B cell (primary cell): ENCODE data around the gene OR1J4. TPM values are rescaled to one million over a fixed set of nuclear protein-coding genes. Genes with fewer than 3 reads are reported as not detected.

Source experiments
- ATAC-seq: fragments of 200-7000 bp; cut with Tn5 transposase; one replicate; pipeline ENCODE4 v1.10.0; 2021; ENCODE audit warnings: low read depth, mild to moderate bottlenecking, moderate number of reproducible peaks, moderate library complexity
- CTCF ChIA-PET: fragments of 350-600 bp; sonication (Branson Sonifier 250); formaldehyde crosslinking; loops from one replicate; lab custom pipeline; 2021; ENCODE audit warnings: antibody characterized with exemption, inconsistent platforms; lab: Charles Lee
- POLR2A ChIA-PET: fragments of 350-600 bp; sonication (Branson Sonifier 250); formaldehyde crosslinking; loops from one replicate; lab custom pipeline; 2021; ENCODE audit warnings: antibody characterized with exemption; lab: Charles Lee
- DNase-seq: peaks from one replicate; pipeline ENCODE4 v3.0.0; 2013
- H2AFZ ChIP-seq: 2 replicates; pipeline ENCODE4 v1.6.1; 2012; ENCODE audit warnings: mild to moderate bottlenecking, low read depth, low read length; ENCODE audit not compliant: insufficient read depth, poor library complexity, severe bottlenecking
- H3K27ac ChIP-seq, 2 donors: 1 replicate in 1 of 2; 2 replicates in 1 of 2; pipeline ENCODE4 v1.5.1; 2012 to 2013; ENCODE audit warnings: low read length in 2 of 2, mild to moderate bottlenecking in 2 of 2, moderate library complexity in 1 of 2
- H3K27me3 ChIP-seq, 4 experiments: fragments of 200-600 bp in 1 of 4; sonication (generic) in 1 of 4; replicated peaks in 1 of 4; 1 replicate in 2 of 4; 2 replicates in 2 of 4; pipeline versions ENCODE4 v1.6.1 to v1.7.0; 2013 to 2016; ENCODE audit warnings: low read length in 3 of 4, mild to moderate bottlenecking in 2 of 4, mixed read lengths in 1 of 4, moderate library complexity in 1 of 4; ENCODE audit not compliant: insufficient read depth in 4 of 4, control insufficient read depth in 3 of 4; ENCODE audit errors: control extremely low read depth in 1 of 4
- H3K36me3 ChIP-seq, 2 experiments: replicated peaks in 1 of 2; 1 replicate in 1 of 2; 2 replicates in 1 of 2; pipeline versions ENCODE4 v1.6.1 to v1.7.1; 2013; ENCODE audit warnings: low read length in 1 of 2; ENCODE audit not compliant: insufficient read depth in 2 of 2, control insufficient read depth in 1 of 2; ENCODE audit errors: control extremely low read depth in 1 of 2, extremely low read depth in 1 of 2
- H3K4me1 ChIP-seq, 2 donors: fragments of 200-600 bp in 1 of 2; sonication (generic) in 1 of 2; 1 replicate in 1 of 2; 2 replicates in 1 of 2; pipeline versions ENCODE4 v1.5.1 to v1.6.1; 2013 to 2017; ENCODE audit warnings: low read length in 2 of 2; ENCODE audit not compliant: control insufficient read depth in 2 of 2, insufficient read depth in 2 of 2
- H3K4me2 ChIP-seq: replicated peaks from 2 replicates; pipeline ENCODE3; 2012; ENCODE audit warnings: mild to moderate bottlenecking, low read depth, low read length; ENCODE audit not compliant: poor library complexity, severe bottlenecking
- H3K4me3 ChIP-seq, 5 experiments: fragments of 200-600 bp in 1 of 5; sonication (generic) in 1 of 5; 1 replicate in 3 of 5; 2 replicates in 2 of 5; pipeline versions ENCODE4 v1.5.1 to v1.7.0; 2011 to 2016; ENCODE audit warnings: low read length in 4 of 5, mild to moderate bottlenecking in 4 of 5, low read depth in 2 of 5, control low read depth in 1 of 5, moderate library complexity in 1 of 5; ENCODE audit not compliant: insufficient read depth in 1 of 5; ENCODE audit errors: control extremely low read depth in 1 of 5, extremely low read depth in 1 of 5
- H3K79me2 ChIP-seq: fragments of 200-600 bp; sonication (generic); one replicate; pipeline ENCODE4 v1.6.0; 2016; ENCODE audit warnings: low read length; ENCODE audit not compliant: control insufficient read depth, insufficient read depth
- H3K9ac ChIP-seq: fragments of 200-600 bp; sonication (generic); 2 replicates; pipeline ENCODE4 v1.6.1; 2017; ENCODE audit warnings: mild to moderate bottlenecking, low read length, moderate library complexity
- H3K9me3 ChIP-seq, 3 donors: one replicate each; pipeline versions ENCODE4 v1.6.1 to v1.7.1; 2013; ENCODE audit warnings: low read length in 2 of 3; ENCODE audit not compliant: control insufficient read depth in 2 of 3, insufficient read depth in 1 of 3; ENCODE audit errors: control extremely low read depth in 1 of 3
- H4K20me1 ChIP-seq: 2 replicates; pipeline ENCODE4 v1.6.0; 2012; ENCODE audit warnings: mild to moderate bottlenecking, low read length; ENCODE audit not compliant: insufficient read depth, control insufficient read depth, poor library complexity, severe bottlenecking
- H3K27ac Mint-ChIP-seq: one replicate; pipeline ENCODE4 v1.8.0; 2021; ENCODE audit warnings: mixed read lengths
- H3K27me3 Mint-ChIP-seq: one replicate; pipeline ENCODE4 v1.8.0; 2021; ENCODE audit warnings: mixed read lengths
- H3K4me1 Mint-ChIP-seq: one replicate; pipeline ENCODE4 v1.8.0; 2021; ENCODE audit warnings: mixed read lengths
- H3K4me3 Mint-ChIP-seq: one replicate; pipeline ENCODE4 v1.8.0; 2021; ENCODE audit warnings: mixed read lengths
- H3K9me3 Mint-ChIP-seq: one replicate; pipeline ENCODE4 v1.8.0; 2022; ENCODE audit warnings: mixed read lengths; ENCODE audit not compliant: insufficient read depth
- CTCF ChIP-seq: fragments of 200-600 bp; IDR thresholded peaks from one replicate; pipeline ENCODE4 v1.8.0; 2022; ENCODE audit warnings: antibody characterized with exemption, mild to moderate bottlenecking
- EZH2 ChIP-seq: IDR thresholded peaks from 2 replicates; pipeline ENCODE4 v1.6.1; 2012; ENCODE audit warnings: borderline replicate concordance, low read depth, mild to moderate bottlenecking, moderate library complexity, low read length; ENCODE audit not compliant: insufficient read depth, poor library complexity, severe bottlenecking
- WGBS: methylation state at CpG from one replicate; pipeline ENCODE4 v1.1.5; 2013; ENCODE audit warnings: missing lambda C conversion rate; ENCODE audit not compliant: insufficient coverage; 5-methylcytosine and 5-hydroxymethylcytosine counted together
- intact Hi-C: fragments of 100-400 bp; cut with micrococcal nuclease; formaldehyde crosslinking; loops from one replicate; pipeline ENCODE4 v1.10.0; 2022
- polyA minus RNA-seq: library from RNA; depleted of rRNA, polyadenylated mRNA; stranded (reverse); fragments of >200 nt; gene quantifications from 2 replicates; pipeline ENCODE4 v1.2.3, GENCODE V29; 2012
- polyA plus RNA-seq: library from polyadenylated mRNA; depleted of rRNA; stranded (reverse); fragments of >200 nt; gene quantifications from 2 replicates; pipeline ENCODE4 v1.2.3, GENCODE V29; 2012
- total RNA-seq, 2 donors: library from RNA; stranded (reverse); fragments of 120-200 nt in 1 of 2; gene quantifications; 1 replicate in 1 of 2; 2 replicates in 1 of 2; pipeline versions ENCODE4 v1.2.3 to v1.2.4, GENCODE V29; 2013 to 2022

The OR1J4 gene
- total RNA-seq (not detected in 2 replicates), polyA plus RNA-seq (not detected in 2 replicates), polyA minus RNA-seq (not detected in 2 replicates)
- total RNA-seq (2013): not detected

- no peak within 1 kb of the TSS for H3K9ac ChIP-seq
- Mint-ChIP-seq H3K27me3 (peaks cover 31% of the 10 kb centered on the region), H3K4me3 (no peak within 1 kb of the TSS), H3K4me1 (no peaks in the 10 kb centered on the region), H3K27ac (no peak within 1 kb of the TSS), H3K9me3 (no peaks in the 10 kb centered on the region)
- no peaks in the 10 kb centered on the region for H3K9me3 ChIP-seq
- POLR2A ChIA-PET: no interaction called here
- CTCF ChIA-PET: no interaction called here
- H4K20me1 ChIP-seq: no peaks in the 10 kb centered on the region
- H3K4me3 ChIP-seq: no peak within 1 kb of the TSS
- TF ChIP-seq EZH2: no peak
- TF ChIP-seq CTCF: no peak
- ATAC-seq (no peak), DNase-seq (no peak)
- H3K27ac ChIP-seq: no peak within 1 kb of the TSS
- peaks cover 0 to 10% (median 4%) of the 10 kb centered on the region in 4 experiments for H3K27me3 ChIP-seq
- H3K4me2 ChIP-seq: no peak within 1 kb of the TSS
- no peaks in the 10 kb centered on the region for H3K79me2 ChIP-seq
- H3K4me1 ChIP-seq: no peaks in the 10 kb centered on the region
- no peak within 1 kb of the TSS for H2AFZ ChIP-seq
- intact Hi-C loops: no loop called here
- H3K36me3 ChIP-seq: no peaks in the 10 kb centered on the region
- no CpG with 5 or more reads among the region's 4 CpGs for WGBS
Observed at GRCh38 chr9:122518841-122519240, at the start of gene OR1J4. TSS of gene OR1J4 (plus strand) at chr9:122519141. CDS start at chr9:122519141, 0 bp downstream.

- Histone ChIP-seq H3K9ac (no peak overlapping the region), H3K27ac (no peak overlapping the region), H3K27me3 (peaks cover 0 to 6% (median 2%) of the 10 kb centered on the region in 4 experiments), H2AFZ (no peak overlapping the region), H3K9me3 (no peaks in the 10 kb centered on the region), H3K36me3 (no peaks in the 10 kb centered on the region), H3K4me3 (no peak overlapping the region), H3K79me2 (no peaks in the 10 kb centered on the region), H3K4me2 (no peak overlapping the region), H4K20me1 (no peaks in the 10 kb centered on the region), H3K4me1 (no peaks in the 10 kb centered on the region)
- Mint-ChIP-seq H3K4me3 (no peak overlapping the region), H3K4me1 (no peaks in the 10 kb centered on the region), H3K27me3 (peaks cover 61% of the 10 kb centered on the region), H3K27ac (no peak overlapping the region), H3K9me3 (no peaks in the 10 kb centered on the region)
- ChIA-PET CTCF (interaction anchor here (0.7 to 1.9 kb wide), 2 partner anchors 9 to 326 kb away, joined by 3 to 6 read pairs; no protein-coding TSS in a partner anchor), POLR2A (no interaction called here)
- 90% methylated on average over 3 of the region's 3 CpGs for WGBS
- ATAC-seq (no peak), DNase-seq (no peak)
- intact Hi-C loops: no loop called here
- TF ChIP-seq CTCF: no peak
Observed at GRCh38 chr9:122474561-122474960, 44.4 kb upstream of the OR1J4 start.
